ENCODE results near the gene PTCH1.

Gene PTCH1

GRCh38 chr9:95516734-95517558, at the start of gene PTCH1:
Gene PTCH1 (minus strand): TSS chr9:95516971.
- no peak for DNase-seq (ENCODE audit: low read depth, low spot score)
- H3K4me3 ChIP-seq (ENCODE audit: low read depth, low read length) = peak within 1 kb of the TSS; percentile 64
- ChIA-PET POLR2A (no interaction called here), CTCF (interaction anchor here (0.8 to 1.2 kb wide), 2 partner anchors 176 to 703 kb away, joined by 3 read pairs; no protein-coding TSS in a partner anchor)
- TF ChIP-seq CTCF (IDR thresholded peaks at IDR 0.05; ENCODE audit: insufficient read depth, low read length, missing control alignments) = no peak

GRCh38 chr9:95565982-95566381, 49.2 kb upstream of the PTCH1 start:
- ChIA-PET CTCF (no interaction called here), POLR2A (no interaction called here)
- no peak overlapping the region for H3K4me3 ChIP-seq (ENCODE audit: low read depth, low read length)
- no peak for TF ChIP-seq CTCF (IDR thresholded peaks at IDR 0.05; ENCODE audit: insufficient read depth, low read length, missing control alignments)
- DNase-seq (ENCODE audit: low read depth, low spot score) = no peak

GRCh38 chr9:95561913-95562312, 45.1 kb upstream of the PTCH1 start:
- ChIA-PET CTCF (no interaction called here), POLR2A (no interaction called here)
- TF ChIP-seq CTCF (IDR thresholded peaks at IDR 0.05; ENCODE audit: insufficient read depth, low read length, missing control alignments) = no peak
- no peak overlapping the region for H3K4me3 ChIP-seq (ENCODE audit: low read depth, low read length)
- DNase-seq (ENCODE audit: low read depth, low spot score) = no peak

- POLR2A ChIA-PET = no interaction called here
- DNase-seq (ENCODE audit: low read depth, low spot score) = no peak
- no peak overlapping the region for H3K4me3 ChIP-seq (ENCODE audit: low read depth, low read length)
- CTCF ChIA-PET = no interaction called here
- TF ChIP-seq CTCF (IDR thresholded peaks at IDR 0.05; ENCODE audit: insufficient read depth, low read length, missing control alignments) = no peak
These were observed 40.4 kb upstream of the PTCH1 start for GRCh38 chr9:95557142-95557541.

- ChIA-PET POLR2A (no interaction called here), CTCF (no interaction called here)
- no peak for DNase-seq (ENCODE audit: low read depth, low spot score)
- H3K4me3 ChIP-seq (ENCODE audit: low read depth, low read length) = no peak overlapping the region
- no peak for TF ChIP-seq CTCF (IDR thresholded peaks at IDR 0.05; ENCODE audit: insufficient read depth, low read length, missing control alignments)
These were observed 39.8 kb upstream of the PTCH1 start for GRCh38 chr9:95556521-95556920.

GRCh38 chr9:95552814-95553546, 36.2 kb upstream of the PTCH1 start:
- no peak overlapping the region for H3K4me3 ChIP-seq (ENCODE audit: low read depth, low read length)
- TF ChIP-seq CTCF (IDR thresholded peaks at IDR 0.05; ENCODE audit: insufficient read depth, low read length, missing control alignments) = no peak
- POLR2A ChIA-PET = no interaction called here
- CTCF ChIA-PET = no interaction called here
- DNase-seq (ENCODE audit: low read depth, low spot score) = no peak

Measured in AG04449 (cell line).